ENCODE measurements around the gene MPG.

Gene MPG

DNA sequence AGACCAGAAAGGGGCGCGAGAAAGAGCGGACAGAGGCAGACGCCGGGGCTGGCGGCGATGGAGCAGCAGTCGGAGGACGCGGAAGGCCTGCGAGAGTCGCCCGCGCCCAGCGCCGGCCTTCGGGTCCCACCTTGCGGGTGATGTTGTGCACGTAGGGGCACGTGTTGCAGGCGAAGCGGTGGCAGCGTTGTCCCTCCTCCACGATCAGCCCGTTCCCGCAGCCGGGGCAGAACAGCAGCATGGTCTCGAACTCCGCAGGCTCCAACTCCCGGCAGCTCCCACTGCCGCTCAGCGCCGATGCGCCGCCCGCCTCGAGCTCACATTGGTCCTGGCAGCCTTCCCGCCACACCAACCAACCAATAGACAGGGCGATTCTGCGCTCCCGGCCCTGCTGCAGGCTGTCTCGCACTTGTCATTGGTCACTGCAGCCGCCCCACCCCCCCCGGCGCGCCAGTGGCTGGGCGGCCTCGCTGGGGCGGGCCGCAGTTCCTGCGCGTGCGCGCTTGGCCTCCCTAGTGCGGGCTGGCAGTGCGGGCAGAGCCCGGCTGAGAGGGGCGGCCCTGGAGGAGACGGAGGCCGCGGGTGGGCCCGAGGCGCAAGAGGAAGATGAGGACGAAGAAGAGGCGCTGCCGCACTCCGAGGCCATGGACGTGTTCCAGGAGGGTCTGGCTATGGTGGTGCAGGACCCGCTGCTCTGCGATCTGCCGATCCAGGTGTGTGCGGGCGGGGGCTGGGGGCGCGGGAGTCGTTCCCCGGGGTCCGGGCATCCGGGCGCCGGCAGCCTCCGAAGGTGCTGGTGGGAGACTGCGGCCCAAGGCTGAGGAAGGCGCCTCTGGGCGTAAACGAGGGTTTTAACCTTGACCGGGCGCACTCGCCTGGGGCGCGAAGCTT lies 24.4 kb upstream of the MPG start, which contains the start of the genes POLR3K and SNRNP25:
Gene POLR3K, minus strand, starts transcription at position 263 of the 891 bp plus-strand sequence. Its CDS starts 22 bp downstream, at position 241.
Gene SNRNP25, plus strand, starts transcription at position 483 of the 891 bp plus-strand sequence. Its CDS starts 189 bp downstream, at position 672.
- peak; percentile 94 for DNase-seq

DNA sequence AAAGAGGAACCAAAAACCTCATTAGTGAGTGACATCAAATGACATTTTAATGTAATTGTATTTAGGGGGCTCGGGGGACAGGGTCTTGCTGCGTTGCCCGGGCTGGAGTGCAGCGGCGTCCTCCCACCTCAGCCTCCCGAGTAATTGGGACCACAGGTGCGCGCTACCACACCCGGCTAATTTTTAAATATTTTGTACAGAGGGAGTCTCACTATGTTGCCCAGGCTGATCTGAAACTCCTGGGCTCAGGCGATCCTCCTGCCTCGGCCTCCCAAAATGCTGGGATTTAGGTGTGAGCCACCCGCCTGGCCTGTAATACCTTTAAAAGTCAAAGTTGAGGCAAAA lies 23.8 kb upstream of the MPG start:
- DNase-seq: no peak

DNA sequence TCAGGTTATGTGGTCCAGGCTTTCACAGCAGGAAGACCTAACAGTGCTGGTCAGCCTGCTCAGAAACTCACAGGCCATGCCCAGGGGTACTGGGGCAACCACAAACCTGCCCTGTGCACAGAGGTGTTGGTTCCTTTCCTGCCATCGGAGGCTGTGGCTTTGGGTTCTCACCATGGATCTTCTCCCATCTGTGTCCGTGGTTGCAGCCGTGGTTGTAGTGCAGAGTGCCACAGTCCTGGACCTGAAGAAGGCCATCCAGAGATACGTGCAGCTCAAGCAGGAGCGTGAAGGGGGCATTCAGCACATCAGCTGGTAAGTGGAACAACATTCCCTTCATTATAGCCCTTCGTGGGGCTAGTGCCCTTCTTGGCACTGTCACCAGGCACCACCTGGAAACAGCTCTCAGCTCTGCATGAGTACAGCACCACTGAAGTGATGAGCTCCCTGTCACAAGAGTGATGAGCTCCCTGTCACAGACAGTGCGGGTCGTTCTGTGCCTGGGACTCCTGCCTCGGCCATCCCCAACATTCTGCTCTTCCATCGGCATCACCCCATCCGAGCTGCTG lies 22.4 kb upstream of the MPG start:
- DNase-seq: no peak

DNA sequence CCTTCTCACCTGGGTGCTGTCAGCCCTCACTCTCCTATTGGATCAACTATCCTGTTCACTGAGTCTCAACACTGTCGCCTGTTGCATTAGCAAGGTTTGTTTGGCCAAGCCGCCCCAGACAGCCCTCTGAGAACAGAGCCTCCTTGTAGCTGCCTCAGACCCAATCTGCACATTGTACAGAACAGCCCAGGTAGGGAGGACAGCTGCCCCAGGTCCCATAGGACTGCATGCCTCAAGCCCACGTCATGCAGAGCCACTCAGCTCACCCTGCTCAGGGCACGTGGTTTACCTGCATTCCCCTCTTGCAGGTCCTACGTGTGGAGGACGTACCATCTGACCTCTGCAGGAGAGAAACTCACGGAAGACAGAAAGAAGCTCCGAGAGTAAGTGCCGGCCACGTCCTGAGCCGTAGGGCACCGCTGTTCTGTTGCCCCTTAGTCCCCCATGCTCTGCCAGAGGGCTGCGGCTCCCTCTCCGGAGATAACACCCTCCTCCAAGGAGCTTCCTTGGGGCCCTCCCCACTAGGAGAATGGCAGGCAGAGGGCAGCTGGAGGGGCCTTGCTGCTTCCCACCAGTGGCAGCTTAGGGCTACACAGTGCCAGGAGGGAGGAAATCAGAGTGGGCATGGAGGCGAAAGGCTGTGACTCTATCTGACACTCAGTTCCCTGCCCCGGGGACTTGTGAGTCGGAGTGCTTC lies 21.6 kb upstream of the MPG start:
- no peak for DNase-seq

DNA sequence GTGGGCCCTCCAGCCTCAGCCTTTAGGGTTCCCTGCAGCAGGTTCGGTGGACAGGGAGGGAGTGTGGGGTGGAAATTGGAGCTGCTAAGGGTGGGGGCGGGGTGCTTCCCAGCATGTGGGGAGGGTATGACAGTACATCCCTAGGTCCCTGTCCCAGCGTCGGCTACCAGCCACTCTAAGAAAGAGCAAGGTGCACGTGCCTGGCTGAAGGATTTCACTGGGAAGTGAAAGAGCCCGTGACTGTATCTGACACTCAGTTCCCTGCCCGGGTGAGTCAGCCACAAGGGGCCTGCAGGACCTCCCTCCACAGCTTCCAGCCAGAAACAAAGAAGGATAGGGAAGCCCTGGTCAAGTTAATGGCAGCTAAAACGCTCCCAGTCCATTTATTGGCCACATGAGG lies 20.3 kb upstream of the MPG start:
- no peak for DNase-seq

DNA sequence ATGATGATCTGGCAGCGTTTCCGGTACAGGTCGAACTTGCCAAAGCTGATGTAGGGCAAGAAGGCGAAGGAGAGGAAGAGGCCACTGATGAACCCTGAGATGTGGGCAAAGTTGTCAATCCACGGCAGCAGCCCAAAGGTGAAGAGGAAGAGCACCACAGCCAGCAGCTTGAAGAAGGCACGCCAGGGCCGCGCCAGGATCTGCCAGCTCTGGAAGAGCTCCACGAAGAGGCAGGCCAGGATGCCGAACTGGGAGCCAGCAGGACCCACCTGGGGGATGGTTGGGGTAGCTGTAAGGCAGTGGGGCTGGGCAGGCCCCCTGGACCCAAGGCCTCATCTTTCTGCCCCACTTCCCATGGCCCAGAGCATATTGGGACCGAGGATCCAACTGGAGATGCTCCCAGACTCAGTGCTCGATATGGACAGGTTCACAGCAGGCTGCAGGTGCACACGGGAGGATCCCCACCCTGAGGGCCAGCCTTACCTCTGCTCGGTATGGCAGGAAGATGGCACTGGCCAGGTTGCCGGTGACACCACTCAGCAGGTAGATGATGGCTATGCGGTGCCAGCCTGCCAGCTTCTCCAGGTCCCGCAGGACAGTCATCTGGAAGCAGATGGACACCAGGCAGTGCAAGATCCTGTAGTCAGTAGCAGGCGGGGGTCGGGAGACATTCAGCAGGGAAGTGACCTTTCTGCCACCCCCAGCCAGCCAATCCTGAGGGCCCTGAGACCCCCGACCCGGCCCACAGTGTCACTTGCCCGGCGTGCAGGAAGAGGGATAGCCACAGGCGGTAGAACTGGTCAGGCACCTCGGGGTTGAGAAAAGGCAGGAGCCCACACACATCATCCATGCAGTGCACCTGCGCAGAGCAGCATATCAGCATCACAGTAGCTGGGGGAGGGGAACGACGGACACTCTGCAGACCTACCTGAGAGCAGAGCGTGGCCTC lies 19.3 kb upstream of the MPG start:
- no peak for DNase-seq

DNA sequence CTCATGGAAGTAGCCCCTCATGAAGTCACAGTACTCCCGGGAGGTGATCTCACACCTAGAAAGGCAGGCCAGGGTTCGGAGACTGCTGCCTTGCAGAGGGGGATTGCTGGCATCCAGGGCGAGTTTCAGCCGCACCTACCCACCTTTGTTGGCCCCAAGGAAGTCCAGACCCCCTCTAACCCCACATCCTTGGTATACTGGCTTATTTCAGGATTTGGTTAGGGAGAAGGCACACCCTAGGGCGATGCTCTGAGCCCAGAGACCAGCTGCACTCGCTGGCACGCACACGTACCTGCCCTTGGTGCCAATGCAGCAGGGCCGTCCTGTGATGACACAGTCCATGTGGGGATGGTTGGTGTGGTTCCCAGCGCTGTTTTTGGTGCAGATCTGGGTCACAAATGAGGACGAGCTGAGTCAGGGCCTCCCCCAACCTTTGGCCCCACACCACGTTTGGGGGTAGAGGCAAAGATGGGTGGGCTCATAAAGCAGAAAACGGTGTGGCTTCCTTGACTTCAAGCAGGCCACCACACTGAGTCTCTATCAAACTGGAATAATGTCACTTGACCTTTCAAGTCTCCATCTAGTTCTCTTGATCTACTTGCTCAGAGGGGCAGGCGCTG lies 18.5 kb upstream of the MPG start:
- no peak for DNase-seq

DNA sequence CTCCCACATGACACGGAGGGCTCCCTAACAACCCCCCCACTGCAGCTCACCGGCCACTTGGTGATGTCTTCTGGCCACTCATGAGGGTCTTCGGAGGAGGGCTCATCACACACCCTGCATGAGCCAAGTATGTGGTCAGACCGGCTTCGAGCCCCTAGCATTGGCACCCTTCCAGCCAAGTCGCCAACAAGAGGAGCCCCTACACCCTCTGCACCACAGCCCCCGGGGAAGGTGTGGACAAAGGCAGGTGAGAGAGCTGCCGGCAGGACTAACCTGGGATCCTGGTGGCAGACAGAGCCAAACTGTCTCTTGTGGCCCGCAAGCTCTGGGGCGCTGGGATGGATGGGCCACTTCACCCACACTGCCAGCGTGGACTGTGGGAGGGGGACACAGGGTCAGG lies 17.9 kb upstream of the MPG start:
- no peak for DNase-seq

DNA sequence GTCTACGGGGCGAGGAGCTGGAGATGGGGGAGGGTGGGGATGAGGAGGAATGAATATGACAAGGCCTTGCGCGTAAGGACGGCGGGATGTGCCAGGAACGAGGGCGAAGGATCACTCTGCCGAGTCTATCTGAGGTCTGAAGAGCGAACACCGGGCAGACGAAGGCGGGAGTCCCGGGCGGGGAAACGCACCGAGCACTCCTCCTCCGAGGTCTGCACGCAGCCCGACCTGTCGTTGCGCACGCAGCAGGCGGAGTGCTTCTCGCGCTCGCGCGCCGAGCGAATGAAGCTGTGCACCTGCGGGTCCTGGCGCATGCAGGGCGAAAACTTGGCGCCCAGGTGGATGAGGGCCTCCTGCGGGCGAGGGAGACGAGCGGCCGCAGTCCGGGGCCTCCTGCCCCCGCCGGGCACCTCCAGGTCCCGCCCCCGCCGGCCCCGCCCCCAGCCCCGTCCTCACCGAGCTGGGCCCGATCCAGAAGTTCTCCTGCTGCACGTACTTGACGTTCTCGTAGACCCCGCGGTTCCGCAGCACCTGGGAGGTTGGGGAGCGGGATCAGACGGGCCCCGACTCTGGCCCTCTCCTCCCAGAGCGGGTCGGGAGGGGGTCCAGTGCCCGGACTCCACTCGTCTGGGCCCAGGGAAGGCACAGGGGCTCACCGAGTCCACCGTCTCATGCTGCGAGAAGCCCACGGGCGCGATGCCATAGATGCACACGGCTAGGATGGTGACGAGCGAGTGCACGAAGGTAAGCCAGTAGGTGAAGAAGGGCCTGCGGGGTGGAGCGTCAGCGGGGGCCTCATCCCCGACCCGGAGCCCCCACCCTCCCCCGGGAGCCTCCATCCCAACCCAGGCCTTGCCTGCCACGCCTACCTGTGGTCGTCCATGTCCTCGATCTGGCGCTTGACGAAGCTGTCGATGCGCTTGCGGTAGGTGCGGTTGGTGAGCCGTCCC lies 16.8 kb upstream of the MPG start:
- no peak for DNase-seq

DNA sequence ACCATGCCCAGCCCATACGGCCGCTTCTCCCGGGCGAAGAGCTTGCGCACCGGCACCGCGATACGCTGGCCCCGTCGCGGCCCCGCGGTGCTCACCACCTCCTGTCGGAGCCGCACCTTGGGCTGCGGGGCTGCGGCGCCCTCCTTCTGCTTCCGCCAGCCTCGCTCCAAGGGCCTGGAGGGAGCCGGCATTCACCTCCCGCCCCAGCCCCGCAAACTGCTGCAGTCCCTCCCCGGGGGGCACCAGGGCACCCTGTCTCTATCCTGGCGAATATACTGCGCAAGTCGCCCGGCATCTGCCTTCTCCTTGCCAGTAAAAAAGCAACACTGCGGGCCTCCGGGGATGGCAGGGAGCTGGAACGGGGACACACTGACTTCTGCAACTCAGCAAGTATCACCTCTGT lies 16.1 kb upstream of the MPG start:
- DNase-seq: no peak

DNA sequence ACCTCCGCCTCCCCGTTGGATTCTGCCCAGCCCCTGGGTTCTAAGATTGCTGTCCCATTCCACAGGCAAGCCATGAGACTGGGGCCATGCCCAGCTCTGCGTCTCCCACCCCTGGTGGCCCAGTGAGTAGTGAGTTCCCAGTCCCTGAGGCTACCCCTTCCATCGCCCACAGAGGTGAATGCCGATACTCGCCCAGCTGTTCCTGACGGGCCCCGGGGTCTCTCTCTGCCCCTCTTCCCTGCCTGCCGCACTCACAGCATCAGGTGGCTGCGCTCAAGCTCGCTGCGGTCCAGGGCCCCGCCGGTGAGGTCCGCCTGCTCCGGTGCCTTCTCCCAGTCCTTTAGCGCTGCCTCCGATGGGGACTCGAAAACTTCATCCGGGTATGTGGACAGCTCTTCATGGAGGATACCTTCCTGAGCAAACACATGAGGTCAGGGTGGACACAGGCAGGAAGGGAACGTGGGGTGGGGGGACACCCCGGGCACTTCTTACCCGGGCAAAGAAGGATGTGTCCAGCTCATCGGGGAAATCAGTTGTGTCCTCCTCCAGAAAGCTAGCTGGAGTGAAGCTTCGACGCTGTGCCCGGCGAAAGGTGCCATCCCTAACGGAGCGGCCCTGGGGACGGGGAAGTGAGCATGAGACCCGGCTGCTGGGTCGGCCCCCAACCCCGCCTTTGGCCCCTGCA lies 15.6 kb upstream of the MPG start:
- no peak for DNase-seq

DNA sequence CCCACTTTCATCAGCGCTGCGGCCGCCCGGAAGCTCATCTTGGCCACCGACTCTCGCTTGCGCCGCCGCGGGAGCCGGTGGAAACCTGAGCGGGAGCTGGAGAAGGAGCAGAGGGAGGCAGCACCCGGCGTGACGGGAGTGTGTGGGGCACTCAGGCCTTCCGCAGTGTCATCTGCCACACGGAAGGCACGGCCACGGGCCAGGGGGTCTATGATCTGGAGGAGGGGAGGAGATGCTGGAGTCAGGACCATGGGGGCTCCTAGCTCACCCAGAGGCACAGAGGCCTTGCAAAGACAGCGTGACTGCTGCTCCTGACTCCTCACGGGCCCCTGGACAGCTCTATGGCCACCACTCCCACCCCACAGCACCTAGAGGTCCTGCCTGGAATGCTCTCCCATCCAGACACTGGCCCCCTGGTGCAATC lies 15.0 kb upstream of the MPG start:
- DNase-seq: no peak

DNA sequence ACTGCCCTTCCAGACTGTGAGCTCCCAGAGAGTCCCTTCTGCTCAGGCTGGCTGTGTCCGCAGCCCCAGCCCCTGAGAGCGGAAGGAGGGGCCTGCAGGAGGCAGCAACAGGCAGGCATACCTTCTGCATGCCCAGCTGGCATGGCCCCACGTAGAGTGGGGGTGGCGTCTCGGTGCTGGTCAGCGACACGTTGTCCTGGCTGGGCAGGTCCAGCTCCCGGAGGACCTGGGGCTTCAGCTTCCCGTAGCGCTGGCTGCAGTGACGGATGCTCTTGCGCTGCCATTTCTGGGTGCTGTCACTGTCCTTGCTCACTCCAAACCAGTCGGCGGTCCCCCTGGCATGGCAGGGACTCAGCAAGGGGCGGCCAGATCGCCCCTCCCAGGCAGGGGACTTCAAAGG lies 14.6 kb upstream of the MPG start:
- no peak for DNase-seq

DNA sequence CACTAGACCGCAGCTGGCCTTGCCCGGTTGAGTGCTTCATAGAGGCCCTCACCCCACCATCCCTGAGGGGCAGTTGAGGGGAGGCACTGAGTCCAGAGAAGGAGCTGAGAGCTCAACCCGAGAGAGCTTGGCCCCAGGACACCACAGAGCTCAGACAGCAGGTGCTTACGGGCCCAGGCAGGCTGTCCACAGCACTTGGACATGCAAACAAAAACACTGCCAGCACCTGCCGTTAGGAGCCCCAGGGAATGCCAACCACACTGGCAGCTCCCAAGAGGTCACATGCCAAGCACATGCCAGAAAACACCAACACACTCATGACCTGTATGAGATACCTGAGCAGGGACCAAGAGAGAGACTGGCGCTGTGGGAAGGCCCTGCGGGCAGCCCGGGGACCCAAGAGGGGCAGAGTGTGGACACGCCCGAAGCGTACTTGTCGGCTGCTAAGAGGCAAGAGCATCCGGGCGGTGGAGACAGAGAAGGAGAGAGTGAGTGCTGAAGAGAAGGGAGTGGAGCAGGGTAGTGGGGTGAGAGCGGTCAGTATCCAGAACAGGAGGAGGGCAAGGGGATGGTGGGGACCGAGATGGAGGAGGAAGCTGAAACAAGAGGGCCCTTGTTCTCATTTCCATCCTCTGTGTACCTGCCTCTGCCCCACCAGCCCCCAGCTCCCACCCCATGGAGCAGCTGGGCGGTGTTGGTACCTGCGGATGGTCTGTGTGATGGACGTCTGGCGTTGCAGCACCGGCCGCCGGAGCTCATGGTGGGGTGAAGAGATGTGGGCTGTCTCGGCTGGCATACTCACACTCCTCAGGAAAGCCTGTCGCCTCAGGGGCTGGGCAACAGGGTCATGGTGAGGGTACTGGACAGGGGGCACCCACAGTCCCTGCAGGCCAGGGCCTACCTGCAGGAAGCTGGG lies 13.8 kb upstream of the MPG start:
- no peak for DNase-seq

DNA sequence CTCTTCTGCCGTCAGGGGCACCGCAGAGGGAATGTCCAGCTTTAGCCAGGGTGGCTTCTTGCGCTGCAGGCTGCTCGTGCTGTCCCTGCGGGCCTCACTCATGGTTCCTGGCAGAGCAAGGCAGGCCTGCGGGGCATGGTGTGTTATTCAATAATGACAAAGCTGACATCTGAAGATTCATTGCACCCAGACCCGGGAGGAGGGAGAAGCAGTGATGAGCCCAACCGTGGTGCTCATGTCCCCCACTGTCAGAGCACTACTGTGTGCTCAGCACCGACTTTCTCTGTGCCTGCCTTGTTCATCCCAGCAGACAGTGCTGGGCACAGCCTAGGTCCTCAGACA lies 13.1 kb upstream of the MPG start:
- no peak for DNase-seq

DNA sequence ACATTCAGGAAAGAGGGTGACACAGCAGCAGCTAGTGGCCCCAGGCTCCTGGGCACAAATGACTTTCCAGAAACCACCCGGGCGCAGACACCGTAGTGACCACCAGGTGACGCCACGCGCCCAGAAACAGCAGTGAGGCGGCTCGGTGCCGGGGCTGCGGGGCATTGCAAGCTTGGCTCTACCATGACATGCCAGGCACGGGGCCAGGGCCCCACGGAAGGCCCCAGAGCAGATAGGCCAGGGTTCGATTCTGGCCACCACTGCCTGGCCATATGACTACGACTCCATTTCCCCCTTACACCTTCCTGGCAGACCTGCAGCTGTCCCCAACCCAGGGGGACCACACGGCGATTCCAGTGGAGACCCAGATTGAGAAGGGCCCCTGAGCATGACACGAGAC lies 12.3 kb upstream of the MPG start:
- DNase-seq: peak; percentile 85

DNA sequence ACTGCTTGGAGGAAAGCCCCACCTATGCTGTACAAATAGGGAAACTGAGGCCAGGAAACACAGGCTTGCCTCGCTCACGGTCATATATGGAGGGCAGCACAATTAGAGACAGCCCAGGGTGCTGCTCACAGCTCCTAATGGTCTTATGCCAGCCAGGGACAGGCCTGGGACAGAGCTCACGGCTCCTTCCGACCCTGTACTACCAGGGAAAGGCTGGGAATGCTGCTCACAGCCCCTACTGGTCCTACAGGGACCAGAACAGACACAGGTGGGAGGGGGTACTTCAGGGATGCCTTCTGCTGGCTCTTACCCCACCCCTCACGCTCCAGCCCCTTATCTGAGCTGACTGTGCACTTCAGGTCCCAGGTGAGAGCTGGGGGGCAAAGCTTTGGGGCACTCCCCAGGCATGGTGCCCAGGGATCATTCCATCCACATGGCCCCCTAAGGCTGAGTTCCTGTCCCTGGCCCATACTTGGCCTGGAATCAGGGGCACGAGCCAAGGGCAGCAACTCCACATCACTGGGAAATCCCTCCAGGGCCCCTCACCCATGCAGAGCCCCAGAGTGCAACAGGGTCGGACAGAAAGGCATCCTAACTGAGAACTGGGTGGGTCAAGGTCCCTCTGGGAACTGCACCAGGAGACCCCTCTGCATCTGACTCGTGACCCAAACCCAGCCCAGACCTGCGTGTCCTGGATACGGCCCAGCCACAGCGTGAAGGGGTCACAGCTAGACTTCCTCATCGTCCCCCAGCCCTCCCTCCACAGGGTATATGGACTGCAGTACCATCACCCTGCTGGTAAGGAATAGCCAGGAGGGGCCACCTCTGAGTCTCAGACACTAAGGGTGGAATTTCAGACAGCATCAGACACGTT lies 11.5 kb upstream of the MPG start:
- DNase-seq: no peak

DNA sequence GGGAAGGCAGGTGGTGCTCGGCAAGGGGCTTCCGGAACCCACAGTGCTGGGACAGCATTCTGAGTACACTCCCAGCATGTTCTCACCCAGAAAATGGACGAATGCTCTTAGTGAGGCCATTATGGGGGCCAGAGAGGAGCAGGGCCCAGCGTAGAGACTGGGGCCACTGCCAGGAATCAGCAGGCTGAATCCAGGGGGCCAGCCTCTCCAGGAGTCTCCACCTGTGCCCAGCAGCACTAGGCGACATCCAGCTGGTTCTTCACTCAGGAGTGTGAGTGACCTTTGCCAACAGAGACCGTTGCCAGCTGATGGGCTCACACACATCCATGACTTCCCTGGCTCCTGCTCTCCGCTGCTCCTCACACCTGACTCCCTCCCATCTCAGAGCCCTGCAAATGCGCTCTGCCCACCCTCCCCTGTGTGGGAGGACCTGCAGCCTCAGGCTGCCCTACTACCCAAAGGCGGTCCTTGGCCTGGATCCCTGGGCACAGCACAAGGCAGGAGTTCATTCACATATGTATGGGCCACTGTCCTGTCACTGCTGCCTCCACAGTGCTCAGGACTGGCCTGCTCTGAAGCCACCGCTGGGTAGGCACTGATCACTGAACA lies 10.7 kb upstream of the MPG start:
- no peak for DNase-seq

Measured in activated CD8-positive, alpha-beta memory T cell treated with anti-CD3 and anti-CD28 coated beads, Interleukin-2, amount 50 U/mL, for 4 hours (primary cell).